Measurements from ENCODE around the gene KCNQ5. TPM values are rescaled to one million over a fixed set of nuclear protein-coding genes. Genes with fewer than 3 reads are reported as not detected.
A peak's percentile ranks its signal among the peaks of the same experiment; 100 is the strongest.

The KCNQ5 gene
- total and polyA plus RNA-seq, 10 of the 15 experiments (the other 5 are each of a cell fraction or from before 2014, with no cell fraction given) = 0.60 to 16.2 (median 3.2) TPM

- TF ChIP-seq USF1 (IDR thresholded peaks at IDR 0.05; ENCODE audit: borderline replicate concordance, extremely low read length, insufficient read depth, low read depth, low read length) (no peak), PBX3 (IDR thresholded peaks at IDR 0.05; ENCODE audit: insufficient replicate concordance, low read depth, low read length) (no peak), NFYB (IDR thresholded peaks at IDR 0.05; ENCODE audit: insufficient read depth, low read depth, low read length) (no peak), BCL3 (IDR thresholded peaks at IDR 0.05; ENCODE audit: borderline replicate concordance, insufficient read depth, low read depth, low read length, poor library complexity, severe bottlenecking) (peak; percentile 76), CUX1 (IDR thresholded peaks at IDR 0.05; ENCODE audit: insufficient replicate concordance, low read depth, low read length) (no peak), MTA2 (IDR thresholded peaks at IDR 0.05; ENCODE audit: low read depth) (peak; percentile 54; the same call in 1 of the 2 replicates), E2F4 (IDR thresholded peaks at IDR 0.05; ENCODE audit: low read depth, low read length) (no peak), RBBP5 (conservative IDR thresholded peaks at IDR 0.05) (no peak), USF2 (IDR thresholded peaks at IDR 0.05; ENCODE audit: borderline replicate concordance, low read depth, low read length) (no peak), SREBF2 (IDR thresholded peaks at IDR 0.05; ENCODE audit: low read length) (no peak), SIN3A (IDR thresholded peaks at IDR 0.05; ENCODE audit: low read depth, low read length) (no peak), CBX3 (IDR thresholded peaks at IDR 0.05; ENCODE audit: borderline replicate concordance, low read depth) (no peak), YY1 (IDR thresholded peaks at IDR 0.05; ENCODE audit: low read depth, low read length) (no peak), POU2F2 (IDR thresholded peaks at IDR 0.05; ENCODE audit: borderline replicate concordance, low read depth, low read length) (0 out of 3 replicates have a peak, but pooled peaks have one; percentile 39), JUND (IDR thresholded peaks at IDR 0.05; ENCODE audit: low read depth, low read length) (peak; percentile 89), ETV6 (conservative IDR thresholded peaks at IDR 0.05 in 1 of 2, IDR thresholded peaks at IDR 0.05 in 1 of 2; ENCODE audit: borderline replicate concordance in 1 of 2, low read depth in 1 of 2) (peak in 1 of 2 experiments; percentile 62; a peak in 2 of 4 replicates), FOS (IDR thresholded peaks at IDR 0.05; ENCODE audit: borderline replicate concordance, extremely low read depth, insufficient read length) (no peak), CHD1 (IDR thresholded peaks at IDR 0.05; ENCODE audit: low read depth, low read length) (no peak), CBX5 (IDR thresholded peaks at IDR 0.05; ENCODE audit: low read depth) (peak; percentile 93)
Observed at GRCh38 chr6:72740135-72740534, 118.3 kb downstream of the KCNQ5 start (continued).

All from GM12878 (cell line).